HepG2 (cell line): ENCODE results near the gene ZNF396. TPM values are rescaled to one million over a fixed set of nuclear protein-coding genes. Genes with fewer than 3 reads are reported as not detected.

Source experiments
- ATAC-seq: fragments of 200-7000 bp; cut with Tn5 transposase; 3 replicates; pipeline ENCODE4 v1.9.1; 2020; ENCODE audit warnings: mild to moderate bottlenecking, moderate library complexity
- BruUV-seq: library from RNA; stranded (reverse); fragments of 400-500 nt; replicated peaks from 2 replicates; lab custom pipeline; 2021; lab: Mats Ljungman, UMichigan
- CTCF ChIA-PET: fragments of 300-600 bp; formaldehyde crosslinking; extraction: SDS; loops from one replicate; lab custom pipeline; 2021; ENCODE audit warnings: low total read pairs, inconsistent platforms, low intra/inter-chr PET ratio; lab: Yijun Ruan, JAX
- POLR2A ChIA-PET: fragments of 350-600 bp; sonication (Branson Sonifier 250); formaldehyde crosslinking; loops from one replicate; lab custom pipeline; 2020; ENCODE audit warnings: antibody characterized with exemption, inconsistent platforms; lab: Yijun Ruan, JAX
- DNase-seq: peaks from one replicate; pipeline ENCODE4 v3.0.0-alpha.2; 2015; ENCODE audit warnings: low spot score
- FAIRE-seq: peaks from 3 replicates; lab custom pipeline; 2011; peaks lifted over from hg19 to GRCh38; lab: Jason Lieb, UNC
- H2AFZ ChIP-seq: one replicate; pipeline ENCODE4 v1.6.1; 2011; ENCODE audit warnings: low read length, inconsistent platforms
- H3K27ac ChIP-seq: fragments of 300-600 bp; 3 replicates; pipeline ENCODE4 v1.8.0; 2011; ENCODE audit warnings: mixed run types, mild to moderate bottlenecking, mixed read lengths, low read length, inconsistent platforms; ENCODE audit not compliant: insufficient read depth; ENCODE audit errors: extremely low read length
- H3K27me3 ChIP-seq, 2 experiments: fragments of 200-600 bp in 1 of 2; 2 replicates in 1 of 2; 3 replicates in 1 of 2; pipeline versions ENCODE4 v1.6.0 to v1.8.0; 2011; ENCODE audit warnings: low read length in 2 of 2, mild to moderate bottlenecking in 2 of 2, moderate library complexity in 2 of 2, inconsistent platforms in 1 of 2; ENCODE audit not compliant: insufficient read depth in 2 of 2, control insufficient read depth in 1 of 2
- H3K36me3 ChIP-seq, 2 experiments: fragments of 200-600 bp in 1 of 2; replicated peaks in 1 of 2; 2 replicates in 1 of 2; 3 replicates in 1 of 2; pipeline versions ENCODE4 v1.5.1 to v1.8.0; 2011; ENCODE audit warnings: low read length in 2 of 2, inconsistent platforms in 1 of 2; ENCODE audit not compliant: insufficient read depth in 2 of 2, control insufficient read depth in 1 of 2
- H3K4me1 ChIP-seq: 2 replicates; pipeline ENCODE4 v1.5.1; 2012; ENCODE audit warnings: low read length, inconsistent platforms; ENCODE audit not compliant: insufficient read depth
- H3K4me2 ChIP-seq: 2 replicates; pipeline ENCODE4 v1.6.0; 2011; ENCODE audit warnings: low read depth, low read length, inconsistent platforms
- H3K4me3 ChIP-seq, 3 experiments: fragments of 200-600 bp in 1 of 3; sonication (generic), shearing (Covaris generic) in 1 of 3; replicated peaks in 1 of 3; 2 replicates each; pipeline ENCODE4 v1.5.1; 2011 to 2016; ENCODE audit warnings: low read length in 3 of 3, inconsistent platforms in 2 of 3, low read depth in 2 of 3, mild to moderate bottlenecking in 2 of 3, control low read depth in 1 of 3, mixed read lengths in 1 of 3; ENCODE audit not compliant: insufficient read depth in 1 of 3
- H3K79me2 ChIP-seq: one replicate; pipeline ENCODE4 v1.6.1; 2011; ENCODE audit warnings: low read length, inconsistent platforms; ENCODE audit not compliant: insufficient read depth
- H3K9ac ChIP-seq: 2 replicates; pipeline ENCODE4 v1.6.0; 2011; ENCODE audit warnings: mild to moderate bottlenecking, low read depth, low read length, inconsistent platforms; ENCODE audit not compliant: insufficient read depth
- H3K9me3 ChIP-seq: 2 replicates; pipeline ENCODE4 v1.5.1; 2012; ENCODE audit warnings: mild to moderate bottlenecking, low read length
- H4K20me1 ChIP-seq: 2 replicates; pipeline ENCODE4 v1.6.0; 2011; ENCODE audit warnings: inconsistent platforms, mild to moderate bottlenecking, low read length, moderate library complexity; ENCODE audit not compliant: insufficient read depth
- EHMT2 ChIP-seq: fragments of 200-600 bp; sonication (generic); IDR thresholded peaks from 2 replicates; pipeline ENCODE4 v1.7.0; 2017; ENCODE audit warnings: antibody characterized with exemption, low read depth, low read length, borderline replicate concordance
- FOXA1 ChIP-seq, 2 experiments: fragments of 450-650 bp in 1 of 2; sonication (generic) in 1 of 2; formaldehyde crosslinking in 1 of 2; IDR thresholded peaks; 2 replicates each; pipeline versions ENCODE4 v1.4.0 to v1.6.1; 2016 to 2020; ENCODE audit warnings: missing genetic modification reagents in 1 of 2
- MED8 ChIP-seq: sonication (generic); formaldehyde crosslinking; IDR thresholded peaks from 2 replicates; pipeline ENCODE4 v1.8.1; 2023; ENCODE audit warnings: mild to moderate bottlenecking, missing genetic modification reagents; ENCODE audit not compliant: insufficient replicate concordance
- REPIN1 ChIP-seq: sonication (generic); formaldehyde crosslinking; IDR thresholded peaks from 2 replicates; pipeline ENCODE4 v1.8.0; 2022; ENCODE audit warnings: missing genetic modification reagents, low read depth, mild to moderate bottlenecking, borderline replicate concordance
- RFX3 ChIP-seq: IDR thresholded peaks from 2 replicates; pipeline ENCODE4 v1.6.1; 2016; ENCODE audit warnings: missing biosample characterization, missing genetic modification reagents
- RFXANK ChIP-seq: IDR thresholded peaks from 2 replicates; pipeline ENCODE4 v1.6.1; 2016
- SP140L ChIP-seq: sonication (generic); formaldehyde crosslinking; IDR thresholded peaks from 2 replicates; pipeline ENCODE4 v1.4.0; 2020; ENCODE audit warnings: missing genetic modification reagents, borderline replicate concordance
- ZFP36L1 ChIP-seq: sonication (generic); formaldehyde crosslinking; IDR thresholded peaks from 2 replicates; pipeline ENCODE4 v1.8.0; 2022; ENCODE audit warnings: mild to moderate bottlenecking, missing genetic modification reagents, moderate library complexity
- ZNF225 ChIP-seq: sonication (generic); formaldehyde crosslinking; IDR thresholded peaks from 2 replicates; pipeline ENCODE4 v1.4.0; 2020; ENCODE audit warnings: mild to moderate bottlenecking, missing genetic modification reagents
- WGBS: methylation state at CpG from one replicate; pipeline ENCODE4 v1.1.6; 2017; ENCODE audit warnings: low lambda C conversion rate; 5-methylcytosine and 5-hydroxymethylcytosine counted together
- in situ Hi-C: cut with HindIII; loops from 2 replicates; pipeline ENCODE4 v1.10.0; 2017; ENCODE audit warnings: low pct_unique_long_range_greater_than_20kb; ENCODE audit not compliant: extremely low pct_ligation_motif_present
- intact Hi-C: fragments of 100-400 bp; cut with micrococcal nuclease; formaldehyde crosslinking; loops from one replicate; pipeline ENCODE4 v1.10.0; 2022; ENCODE audit not compliant: unreplicated experiment
- polyA plus RNA-seq, 8 experiments: library from polyadenylated mRNA; depleted of rRNA in 3 of 8; stranded (reverse) in 7 of 8; unstranded in 1 of 8; fragments of >200 nt; fragmentation: Illumina TruSeq in 4 of 8; extraction: Trizol in 4 of 8; gene quantifications; 2 replicates each; pipeline versions ENCODE4 v1.2.1 to v1.2.3, GENCODE V29; 2011 to 2016; ENCODE audit warnings: low read depth in 4 of 8, missing spikeins in 1 of 8, mixed read lengths in 1 of 8; ENCODE audit not compliant: insufficient read depth in 1 of 8
- total RNA-seq, 5 experiments: library from RNA; depleted of rRNA; stranded (reverse); fragments of >200 nt; fragmentation: Illumina TruSeq; extraction: Trizol; gene quantifications; 2 replicates each; pipeline ENCODE4 v1.2.3, GENCODE V29; 2016; ENCODE audit warnings: low read depth in 1 of 5
- TF ChIP-seq, protein P1 (sequence below): sonication (generic); formaldehyde crosslinking; IDR thresholded peaks from 2 replicates; pipeline ENCODE4 v1.4.0; 2020; ENCODE audit warnings: mild to moderate bottlenecking, low read depth, missing genetic modification reagents
- TF ChIP-seq, protein P2 (sequence below): sonication (generic); formaldehyde crosslinking; conservative IDR thresholded peaks from 2 replicates; pipeline ENCODE4 v1.4.0; 2020; ENCODE audit warnings: missing genetic modification reagents
- TF ChIP-seq, protein P3 (sequence below): sonication (generic); formaldehyde crosslinking; IDR thresholded peaks from 2 replicates; pipeline ENCODE4 v1.4.0; 2020; ENCODE audit warnings: missing genetic modification reagents

The ZNF396 gene
- total and polyA plus RNA-seq, 2 of the 13 experiments (the other 11 are each of a cell fraction or from before 2014, with no cell fraction given), result 0.25 to 0.75 TPM

DNA sequence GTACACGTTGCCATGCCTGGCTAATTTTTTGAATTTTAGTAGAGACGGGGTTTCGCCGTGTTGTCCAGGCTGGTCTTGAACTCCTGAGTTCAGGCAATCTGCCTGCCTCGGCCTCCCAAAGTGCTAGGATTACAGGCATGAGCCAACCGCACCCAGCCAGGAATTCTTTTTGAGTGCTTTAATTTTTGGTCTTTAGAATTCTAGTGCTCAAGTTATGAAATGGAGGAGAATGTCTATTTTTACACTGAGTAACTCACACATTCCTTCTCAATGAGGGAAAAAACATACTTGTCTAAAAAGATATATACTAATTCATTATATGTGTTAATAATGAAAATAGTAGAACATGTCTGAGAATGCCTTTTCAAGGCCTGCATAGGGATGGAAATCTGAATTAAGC is 8.5 kb downstream of the ZNF396 start:
- FAIRE-seq, result no peak
- ChIA-PET CTCF (no interaction called here), POLR2A (no interaction called here)
- Histone ChIP-seq H4K20me1 (no peaks in the 10 kb centered on the region), H3K4me1 (peaks cover 34% of the 10 kb centered on the region), H3K27ac (no peak overlapping the region), H2AFZ (no peak overlapping the region), H3K27me3 (no peaks in the 10 kb centered on the region), H3K4me3 (no peak overlapping the region)
- no peak for DNase-seq
- no peak for ATAC-seq
- in situ Hi-C loops (no loop called here), intact Hi-C loops (no loop called here)
- TF ChIP-seq SP140L (CRISPR knock-in tag) (no peak), ZNF225 (CRISPR knock-in tag) (no peak), ZFP36L1 (CRISPR knock-in tag) (no peak), EHMT2 (no peak), RFX3 (CRISPR knock-in tag) (no peak), MED8 (no peak), REPIN1 (CRISPR knock-in tag) (no peak), FOXA1 (IDR thresholded peaks at IDR 0.05) (no peak), FOXA1 (CRISPR knock-in tag; IDR thresholded peaks at IDR 0.05) (no peak), RFXANK (no peak)
- TF ChIP-seq, protein P1, sequence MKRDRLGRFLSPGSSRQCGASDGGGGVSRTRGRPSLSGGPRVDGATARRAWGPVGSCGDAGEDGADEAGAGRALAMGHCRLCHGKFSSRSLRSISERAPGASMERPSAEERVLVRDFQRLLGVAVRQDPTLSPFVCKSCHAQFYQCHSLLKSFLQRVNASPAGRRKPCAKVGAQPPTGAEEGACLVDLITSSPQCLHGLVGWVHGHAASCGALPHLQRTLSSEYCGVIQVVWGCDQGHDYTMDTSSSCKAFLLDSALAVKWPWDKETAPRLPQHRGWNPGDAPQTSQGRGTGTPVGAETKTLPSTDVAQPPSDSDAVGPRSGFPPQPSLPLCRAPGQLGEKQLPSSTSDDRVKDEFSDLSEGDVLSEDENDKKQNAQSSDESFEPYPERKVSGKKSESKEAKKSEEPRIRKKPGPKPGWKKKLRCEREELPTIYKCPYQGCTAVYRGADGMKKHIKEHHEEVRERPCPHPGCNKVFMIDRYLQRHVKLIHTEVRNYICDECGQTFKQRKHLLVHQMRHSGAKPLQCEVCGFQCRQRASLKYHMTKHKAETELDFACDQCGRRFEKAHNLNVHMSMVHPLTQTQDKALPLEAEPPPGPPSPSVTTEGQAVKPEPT, result no peak
- TF ChIP-seq, protein P2, sequence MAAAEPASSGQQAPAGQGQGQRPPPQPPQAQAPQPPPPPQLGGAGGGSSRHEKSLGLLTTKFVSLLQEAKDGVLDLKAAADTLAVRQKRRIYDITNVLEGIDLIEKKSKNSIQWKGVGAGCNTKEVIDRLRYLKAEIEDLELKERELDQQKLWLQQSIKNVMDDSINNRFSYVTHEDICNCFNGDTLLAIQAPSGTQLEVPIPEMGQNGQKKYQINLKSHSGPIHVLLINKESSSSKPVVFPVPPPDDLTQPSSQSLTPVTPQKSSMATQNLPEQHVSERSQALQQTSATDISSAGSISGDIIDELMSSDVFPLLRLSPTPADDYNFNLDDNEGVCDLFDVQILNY (CRISPR knock-in tag), result no peak
- TF ChIP-seq, protein P3, sequence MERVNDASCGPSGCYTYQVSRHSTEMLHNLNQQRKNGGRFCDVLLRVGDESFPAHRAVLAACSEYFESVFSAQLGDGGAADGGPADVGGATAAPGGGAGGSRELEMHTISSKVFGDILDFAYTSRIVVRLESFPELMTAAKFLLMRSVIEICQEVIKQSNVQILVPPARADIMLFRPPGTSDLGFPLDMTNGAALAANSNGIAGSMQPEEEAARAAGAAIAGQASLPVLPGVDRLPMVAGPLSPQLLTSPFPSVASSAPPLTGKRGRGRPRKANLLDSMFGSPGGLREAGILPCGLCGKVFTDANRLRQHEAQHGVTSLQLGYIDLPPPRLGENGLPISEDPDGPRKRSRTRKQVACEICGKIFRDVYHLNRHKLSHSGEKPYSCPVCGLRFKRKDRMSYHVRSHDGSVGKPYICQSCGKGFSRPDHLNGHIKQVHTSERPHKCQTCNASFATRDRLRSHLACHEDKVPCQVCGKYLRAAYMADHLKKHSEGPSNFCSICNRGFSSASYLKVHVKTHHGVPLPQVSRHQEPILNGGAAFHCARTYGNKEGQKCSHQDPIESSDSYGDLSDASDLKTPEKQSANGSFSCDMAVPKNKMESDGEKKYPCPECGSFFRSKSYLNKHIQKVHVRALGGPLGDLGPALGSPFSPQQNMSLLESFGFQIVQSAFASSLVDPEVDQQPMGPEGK (CRISPR knock-in tag), result no peak
- TF ChIP-seq, all 625 proteins: peak for 0
- Histone ChIP-seq H3K9me3 (no peaks in the 10 kb centered on the region), H3K36me3 (no peaks in the 10 kb centered on the region), H3K4me2 (no peak overlapping the region), H3K9ac (no peak overlapping the region), H3K79me2 (no peaks in the 10 kb centered on the region)
- BruUV-seq, result no TSS peak
- 94% methylated on average over 6 of the region's 6 CpGs for WGBS
